Activated CD4-positive, CD25-positive, alpha-beta regulatory T cell treated with anti-CD3 and anti-CD28 coated beads, Interleukin-2, amount 50 U/mL, for 72 hours (primary cell): ENCODE measurements around the gene KIN.
"Not testable (repeated sequence)": the region's sequence is repeated elsewhere in the genome, so short reads cannot be mapped to it uniquely, and the experiment has no call there.

Experiments used
- DNase-seq: peaks from one replicate; pipeline ENCODE4 v3.0.0; 2021

Gene KIN

GRCh38 chr10:7722927-7723529, 64.8 kb downstream of the KIN start:
- DNase-seq: no peak

GRCh38 chr10:7720478-7720877, 67.3 kb downstream of the KIN start:
- no peak for DNase-seq

- DNase-seq: no peak
Observed at GRCh38 chr10:7718685-7719084, 69.1 kb downstream of the KIN start.

- DNase-seq: no peak
Observed at GRCh38 chr10:7717767-7718166, 70.0 kb downstream of the KIN start.

GRCh38 chr10:7715515-7715914, 72.3 kb downstream of the KIN start:
- no peak for DNase-seq

- not testable (repeated sequence) for DNase-seq
Observed at GRCh38 chr10:7711075-7711474, 76.7 kb downstream of the KIN start.

GRCh38 chr10:7710446-7710845, 77.3 kb downstream of the KIN start:
- no peak for DNase-seq

GRCh38 chr10:7708832-7709231, 79.0 kb downstream of the KIN start:
- no peak for DNase-seq

- no peak for DNase-seq
Observed at GRCh38 chr10:7707858-7708622, 79.8 kb downstream of the KIN start.

GRCh38 chr10:7707102-7707501, 80.7 kb downstream of the KIN start:
- DNase-seq: no peak

- no peak for DNase-seq
Observed at GRCh38 chr10:7706534-7707073, 81.2 kb downstream of the KIN start.

- DNase-seq: no peak
Observed at GRCh38 chr10:7705341-7705740, 82.5 kb downstream of the KIN start.

- DNase-seq: no peak
Observed at GRCh38 chr10:7704071-7705016, 83.4 kb downstream of the KIN start.

- DNase-seq: no peak
Observed at GRCh38 chr10:7703140-7703539, 84.7 kb downstream of the KIN start, which contains the start of gene ITIH2. ITIH2 (plus strand) TSS chr10:7703316; CDS start chr10:7703435, 119 bp downstream.

GRCh38 chr10:7702288-7702812, 85.4 kb downstream of the KIN start:
- DNase-seq: no peak

GRCh38 chr10:7701158-7701742, 86.5 kb downstream of the KIN start:
- no peak for DNase-seq
